NB4 (cell line): ENCODE data around the gene APMAP.

Source experiments
- CTCF ChIP-seq: IDR thresholded peaks from one replicate; pipeline ENCODE4 v1.5.1; 2012; ENCODE audit warnings: low read depth, low read length
- POLR2A ChIP-seq: IDR thresholded peaks from 2 replicates; pipeline ENCODE4 v1.6.1; 2011; ENCODE audit warnings: mild to moderate bottlenecking; ENCODE audit not compliant: insufficient read length; ENCODE audit errors: extremely low read depth

- TF ChIP-seq POLR2A (no peak), CTCF (no peak)
Observed at GRCh38 chr20:24957326-24958016, 35.1 kb downstream of the APMAP start.
